Kidney tubule cell (primary cell): Measurements from ENCODE around the gene SEMA3B.
A peak's percentile ranks its signal among the peaks of the same experiment; 100 is the strongest.

Experiments used
- DNase-seq: peaks from one replicate; pipeline ENCODE4 v3.0.0-alpha.2; 2018; ENCODE audit warnings: low spot score

SEMA3B gene

DNA sequence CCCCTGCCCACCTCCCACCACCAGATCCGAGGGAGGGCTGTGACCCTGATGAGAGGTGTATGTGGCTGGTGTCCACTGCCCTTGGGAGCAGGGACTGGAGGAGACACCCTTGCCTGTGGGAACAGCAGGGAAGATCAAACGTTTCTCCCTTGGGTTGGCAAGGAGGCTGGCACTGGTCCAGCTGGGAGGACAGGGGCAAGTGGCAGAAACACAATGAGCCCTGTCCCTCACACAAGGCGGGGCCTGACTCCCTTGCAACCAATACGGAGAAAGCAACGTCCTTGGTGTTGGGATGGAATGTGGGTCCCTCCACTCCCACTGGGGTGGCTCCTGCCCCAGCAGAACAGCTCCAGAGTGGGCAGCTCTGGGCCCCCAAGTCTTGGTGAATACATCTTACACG is 48.4 kb downstream of the SEMA3B start:
- DNase-seq, result no peak

DNA sequence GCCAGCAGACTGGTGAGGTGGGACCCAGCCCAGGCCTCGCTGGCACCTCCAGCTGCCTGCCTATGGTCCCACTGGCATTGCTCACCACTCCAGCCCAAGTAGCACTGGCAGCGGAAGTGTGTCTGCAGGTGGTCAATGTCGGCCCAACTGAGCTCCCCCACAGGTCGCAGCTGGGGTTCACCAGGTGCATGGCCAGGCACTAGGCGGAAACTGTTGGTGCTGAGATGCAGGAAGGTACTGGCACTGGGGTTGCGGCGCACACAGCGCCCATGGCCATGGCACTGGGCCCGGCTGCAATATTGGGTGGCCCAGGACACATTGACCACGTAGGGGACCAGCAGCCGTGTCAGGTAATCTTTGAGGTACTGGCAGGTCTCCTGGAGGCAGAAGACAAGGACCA is 49.2 kb downstream of the SEMA3B start:
- no peak for DNase-seq

DNA sequence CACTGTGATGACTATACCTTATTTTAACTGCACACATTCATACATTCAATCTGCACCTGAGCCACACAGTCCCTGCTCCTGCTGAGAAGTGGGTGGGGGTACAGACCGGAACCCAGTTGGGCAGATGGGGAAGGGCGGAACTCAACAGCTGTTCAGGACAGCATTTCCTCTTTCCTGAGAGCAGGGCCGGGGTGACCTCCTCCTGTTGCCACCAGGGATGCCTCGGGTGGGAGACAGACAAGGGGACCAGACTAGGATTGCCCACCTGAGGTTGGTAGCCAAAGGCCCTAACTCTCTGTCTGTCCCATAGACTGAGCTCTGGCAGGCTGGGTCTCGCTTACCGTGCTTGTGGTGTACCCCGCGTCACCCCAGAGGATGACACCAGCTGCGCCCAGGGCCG is 49.7 kb downstream of the SEMA3B start:
- DNase-seq, result no peak

DNA sequence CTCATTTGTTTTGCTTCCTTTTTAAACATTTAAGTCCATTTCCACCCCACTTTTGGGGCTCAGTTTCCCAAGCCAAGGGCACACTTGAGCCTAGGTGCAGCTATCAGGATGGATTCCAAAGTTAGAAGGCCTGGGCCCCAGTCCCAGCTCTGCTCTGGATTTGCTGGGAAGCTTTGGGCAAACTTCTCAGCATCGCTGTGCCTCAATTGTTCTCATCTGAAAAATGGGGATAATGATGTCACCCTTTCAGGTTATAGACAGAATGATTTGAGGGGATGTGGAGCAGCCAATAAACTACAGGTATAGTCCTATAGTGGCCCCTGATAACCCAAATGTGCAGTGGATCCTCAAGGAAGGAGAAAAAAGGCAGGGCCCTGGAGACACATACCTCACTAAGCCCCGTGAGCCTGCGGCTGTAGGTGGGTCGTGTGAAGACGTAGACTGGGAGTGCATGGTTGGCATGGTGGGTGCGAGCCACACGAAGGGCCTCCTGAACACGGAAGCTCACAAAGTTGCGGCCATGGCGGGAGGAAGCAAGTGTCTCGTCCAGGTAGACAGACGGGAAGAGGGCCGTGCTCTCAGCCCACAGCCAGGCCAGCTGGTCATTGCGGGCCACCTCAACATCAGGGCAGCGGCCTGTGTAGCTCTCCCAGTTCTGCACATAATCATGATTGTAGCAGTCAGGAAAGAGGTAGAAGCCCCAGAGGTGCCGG is 50.4 kb downstream of the SEMA3B start:
- DNase-seq, result no peak

DNA sequence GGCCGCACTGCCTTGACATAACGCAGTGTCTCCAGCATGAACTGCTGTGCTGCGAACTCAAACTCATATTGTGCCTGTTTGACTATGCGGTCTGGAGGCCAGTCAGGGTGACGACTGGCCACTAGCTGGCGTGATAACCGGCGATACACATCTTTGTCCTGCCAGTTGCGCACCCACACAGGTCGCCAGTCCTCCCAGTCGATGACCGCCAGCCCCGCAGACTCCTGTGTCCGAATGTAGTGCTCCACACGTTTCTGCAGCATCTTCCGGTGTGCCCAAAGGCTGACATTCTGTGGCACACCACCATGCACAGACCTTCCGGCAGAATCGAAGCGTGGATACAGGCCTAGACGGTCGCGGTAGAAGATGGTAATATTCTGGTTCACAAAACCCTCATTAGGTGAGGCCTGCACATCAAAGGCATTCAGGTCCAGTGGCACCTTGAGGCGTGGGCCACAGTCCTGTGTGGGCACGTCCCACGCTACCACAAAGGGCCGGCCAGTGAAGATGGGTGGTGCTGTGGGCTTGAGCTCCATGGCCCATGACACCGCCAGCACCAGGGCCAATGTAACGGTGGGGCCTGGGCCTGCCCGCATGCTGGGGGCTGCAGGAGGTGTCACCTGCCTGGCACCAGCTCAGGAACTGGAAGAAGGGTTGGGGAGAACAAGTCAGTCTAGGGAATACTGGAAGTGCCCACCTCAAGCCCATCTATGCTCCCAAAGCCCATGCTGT is 51.1 kb downstream of the SEMA3B start:
- no peak for DNase-seq

DNA sequence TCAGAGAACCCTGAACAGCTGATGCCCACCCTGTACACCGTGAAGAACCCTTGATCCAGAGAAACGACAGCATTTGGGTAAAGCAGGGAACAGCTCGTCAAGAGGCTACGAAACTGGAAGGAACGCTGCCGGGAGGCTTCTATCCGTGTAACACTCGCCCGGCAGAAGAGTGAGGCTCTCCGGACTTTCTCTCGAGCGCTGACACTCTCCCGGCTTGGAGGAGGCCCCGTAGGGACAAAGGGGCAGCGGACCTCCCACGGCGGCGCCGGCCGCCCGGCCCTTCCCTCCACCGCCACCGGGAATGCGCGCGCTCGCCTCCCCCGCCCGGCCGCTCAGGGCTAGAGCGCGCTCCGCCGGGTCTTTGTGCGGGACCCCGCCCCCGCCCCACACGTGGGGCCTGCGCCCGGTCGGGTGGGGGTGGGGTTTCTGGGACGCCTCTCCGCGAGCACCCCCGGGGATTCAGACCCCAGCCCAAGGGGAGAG is 51.9 kb downstream of the SEMA3B start:
- DNase-seq, result peak; percentile 75

DNA sequence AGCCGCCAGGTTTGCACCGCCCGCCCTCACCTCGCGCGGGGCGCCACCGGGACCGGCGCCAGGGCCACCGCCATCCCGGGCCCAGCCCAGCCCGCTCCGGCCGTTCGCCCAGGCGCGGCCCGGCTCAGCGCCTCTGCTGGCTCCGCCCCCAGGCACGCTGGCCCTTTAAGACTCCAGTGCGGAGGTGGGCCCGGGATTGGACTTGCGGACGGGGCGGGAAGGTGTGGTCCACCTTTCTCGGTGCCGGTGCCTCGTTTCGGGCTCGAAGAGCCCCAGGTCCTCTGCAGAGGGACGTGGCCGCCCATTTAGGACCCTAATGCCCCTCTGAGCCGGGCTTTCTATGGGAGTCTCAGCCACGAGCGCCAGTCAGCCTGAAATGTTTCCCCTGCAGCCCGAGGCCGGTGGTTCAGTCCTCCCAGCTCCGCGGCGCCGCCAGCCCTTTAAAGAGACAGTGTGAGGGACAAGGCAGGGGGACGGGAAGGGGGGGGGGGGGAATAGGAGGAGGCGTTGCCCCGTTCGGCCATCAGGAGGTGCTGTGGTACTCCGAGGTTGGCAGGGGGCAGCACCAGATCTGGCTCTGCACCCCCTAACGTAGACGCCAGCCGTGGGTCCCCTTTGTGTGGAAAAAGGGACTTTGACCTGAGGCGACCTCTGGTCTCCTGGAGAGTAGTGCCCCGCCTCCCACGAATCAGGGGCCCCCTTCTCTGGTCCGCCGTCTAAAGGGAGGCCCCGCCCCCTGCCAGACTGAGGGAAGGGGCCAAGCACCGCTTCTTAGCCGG is 52.6 kb downstream of the SEMA3B start:
- DNase-seq, result peak; percentile 90

DNA sequence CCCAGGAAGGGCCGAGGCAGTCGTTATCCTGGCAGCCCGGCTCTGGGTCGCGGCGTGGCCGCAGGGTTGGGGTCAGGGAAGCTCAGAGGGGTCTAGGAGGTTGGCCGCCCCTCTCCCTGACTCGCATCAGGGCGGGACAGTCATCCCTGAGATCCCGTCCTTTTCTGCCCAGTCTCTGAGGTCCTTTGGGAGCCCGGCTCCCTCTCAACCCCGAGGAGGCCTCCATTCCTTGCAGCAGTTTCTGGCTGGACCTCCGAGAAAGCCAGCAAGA is 53.1 kb downstream of the SEMA3B start:
- no peak for DNase-seq

DNA sequence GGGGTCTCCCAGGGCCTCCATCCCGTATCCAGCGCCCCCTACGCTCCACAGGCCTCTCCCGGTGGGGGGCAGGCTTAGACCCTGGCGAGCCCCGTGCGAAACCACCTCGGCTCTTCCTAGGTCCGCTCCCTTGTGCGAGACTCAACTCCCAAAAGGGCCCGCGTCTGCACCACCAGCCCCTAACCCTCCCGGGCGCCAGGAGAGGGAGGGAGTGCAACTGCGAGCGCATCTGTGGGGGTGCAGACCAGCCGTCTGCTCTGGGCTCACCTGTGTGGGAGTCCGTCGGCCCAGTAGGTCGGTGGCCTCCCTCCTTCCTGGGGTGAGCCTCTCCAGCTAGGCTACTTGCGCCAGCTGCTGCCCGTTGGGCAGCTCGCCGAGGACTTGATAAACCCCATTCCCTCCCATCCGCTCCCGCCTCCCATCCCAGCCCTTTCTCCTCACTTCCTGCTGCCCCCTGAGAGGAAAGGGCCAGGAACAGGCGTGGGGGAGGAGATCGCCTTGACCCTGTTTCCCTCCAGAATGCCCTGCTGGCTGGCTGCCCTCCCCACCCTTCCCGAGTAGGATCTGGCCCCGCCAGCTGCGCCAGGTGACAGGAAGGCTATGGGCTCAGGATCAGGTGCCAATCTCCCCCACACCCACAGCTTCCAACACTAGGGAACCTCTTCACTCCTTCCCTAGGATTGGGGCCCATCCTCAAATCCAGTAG is 53.6 kb downstream of the SEMA3B start, which contains the start of gene HYAL2:
HYAL2 (minus strand) TSS at position 360 of the 706 bp plus-strand sequence. CDS start 2,256 bp downstream, outside the sequence.
- DNase-seq, result no peak

DNA sequence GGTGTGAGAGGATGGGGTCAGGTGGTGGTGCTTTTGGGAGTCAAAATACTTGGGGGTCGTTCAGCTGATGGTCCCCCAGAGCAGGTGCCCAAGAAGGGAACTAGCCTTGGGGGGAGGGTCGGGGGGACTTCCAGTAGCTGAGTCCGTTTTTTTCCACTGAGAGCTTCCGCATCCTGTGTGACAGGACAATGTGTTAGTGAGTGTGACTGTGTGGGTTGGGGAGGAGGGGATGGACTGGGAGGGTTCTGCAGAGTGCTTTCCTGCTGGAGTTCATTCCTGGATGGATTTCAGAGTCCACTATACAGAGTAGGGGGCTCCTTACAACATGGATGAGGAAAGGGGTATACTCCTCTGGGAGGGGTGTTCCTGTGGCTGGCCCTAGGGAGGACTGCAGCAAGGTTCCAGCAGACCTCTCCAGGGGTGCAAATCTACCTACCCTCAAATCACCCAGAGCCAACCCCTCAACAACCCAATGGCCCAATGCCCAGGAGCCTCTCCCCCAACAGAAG is 54.2 kb downstream of the SEMA3B start:
- no peak for DNase-seq

DNA sequence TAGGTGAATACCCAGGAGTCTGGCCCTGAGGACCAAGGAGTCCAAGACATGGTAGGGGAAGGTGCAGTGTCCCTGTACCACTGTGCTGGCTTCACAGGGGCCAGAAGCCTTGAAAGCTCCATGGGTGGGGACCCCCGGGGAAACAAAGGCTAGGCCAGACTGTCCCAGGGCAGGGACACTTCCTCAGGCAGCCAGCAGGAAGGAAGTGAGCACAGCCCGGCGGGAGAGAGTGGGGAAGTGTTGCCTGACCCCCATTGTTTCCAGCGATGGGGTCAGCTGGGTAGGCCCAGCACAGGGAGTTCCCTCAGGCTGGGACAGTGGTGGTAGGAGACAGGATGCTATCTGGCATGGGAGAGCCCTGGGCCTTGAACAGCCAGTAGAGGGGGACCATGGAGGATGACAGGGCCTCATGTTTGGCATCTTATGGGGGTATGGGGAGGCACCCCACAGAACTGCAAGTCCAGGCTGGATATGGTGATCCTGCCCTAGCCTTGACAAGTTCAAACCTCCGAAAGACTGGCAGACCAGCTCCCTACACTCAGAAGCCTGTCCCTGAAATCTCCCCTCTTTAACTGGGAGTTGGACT is 54.8 kb downstream of the SEMA3B start:
- no peak for DNase-seq

DNA sequence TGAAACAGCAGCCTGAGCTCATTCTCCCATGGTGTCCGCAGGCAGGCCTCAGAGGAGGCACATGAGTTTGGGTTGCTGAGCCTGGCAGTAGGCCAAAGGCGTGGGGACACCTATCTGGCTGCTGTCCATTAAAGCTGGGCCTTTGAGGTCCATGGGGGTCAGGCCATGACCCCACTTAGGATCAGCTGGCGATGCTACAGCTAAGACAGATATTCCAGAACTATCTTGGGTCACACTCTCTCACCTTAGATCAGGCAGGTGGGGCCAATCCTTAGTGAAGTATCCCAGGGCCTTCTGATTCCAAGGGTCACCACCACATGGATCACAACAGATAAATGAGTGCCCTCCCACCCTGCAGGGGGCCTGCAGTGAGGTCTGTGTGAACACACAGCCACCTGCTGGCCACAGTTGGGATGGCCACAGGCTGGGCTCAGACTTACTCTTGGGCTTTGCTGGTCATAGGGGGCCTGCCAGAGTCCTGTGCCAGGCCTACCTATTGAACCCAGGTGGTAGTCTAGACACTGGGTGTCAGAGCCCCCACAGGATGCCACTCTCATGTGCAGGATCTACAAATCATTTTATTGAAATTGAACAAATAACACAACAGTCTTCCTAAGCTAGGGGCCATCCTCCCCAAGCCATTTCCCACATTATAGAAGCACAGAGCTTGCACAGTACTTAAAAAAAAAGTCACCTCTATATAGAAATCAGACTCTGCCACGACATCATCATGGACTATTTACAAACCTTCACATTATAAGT is 55.6 kb downstream of the SEMA3B start:
- peak; percentile 69 for DNase-seq

DNA sequence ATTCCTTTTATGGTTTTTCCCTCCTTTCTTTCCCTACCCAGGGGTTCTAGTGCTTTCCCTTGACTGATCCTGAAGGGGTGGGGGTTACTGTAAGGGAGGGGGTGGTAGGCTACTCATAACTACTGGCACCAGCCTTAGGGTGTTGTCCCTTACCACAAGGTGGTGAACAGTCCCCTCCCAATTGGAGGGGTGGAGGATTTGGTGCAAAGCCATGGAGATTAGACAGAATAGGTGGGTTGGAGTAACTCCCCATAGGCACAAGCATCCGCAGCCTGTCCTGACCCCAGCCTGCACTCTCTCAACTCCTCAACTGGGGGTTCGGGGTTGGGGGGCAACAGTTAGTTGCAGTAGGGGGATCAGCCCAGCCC is 56.1 kb downstream of the SEMA3B start:
- no peak for DNase-seq

DNA sequence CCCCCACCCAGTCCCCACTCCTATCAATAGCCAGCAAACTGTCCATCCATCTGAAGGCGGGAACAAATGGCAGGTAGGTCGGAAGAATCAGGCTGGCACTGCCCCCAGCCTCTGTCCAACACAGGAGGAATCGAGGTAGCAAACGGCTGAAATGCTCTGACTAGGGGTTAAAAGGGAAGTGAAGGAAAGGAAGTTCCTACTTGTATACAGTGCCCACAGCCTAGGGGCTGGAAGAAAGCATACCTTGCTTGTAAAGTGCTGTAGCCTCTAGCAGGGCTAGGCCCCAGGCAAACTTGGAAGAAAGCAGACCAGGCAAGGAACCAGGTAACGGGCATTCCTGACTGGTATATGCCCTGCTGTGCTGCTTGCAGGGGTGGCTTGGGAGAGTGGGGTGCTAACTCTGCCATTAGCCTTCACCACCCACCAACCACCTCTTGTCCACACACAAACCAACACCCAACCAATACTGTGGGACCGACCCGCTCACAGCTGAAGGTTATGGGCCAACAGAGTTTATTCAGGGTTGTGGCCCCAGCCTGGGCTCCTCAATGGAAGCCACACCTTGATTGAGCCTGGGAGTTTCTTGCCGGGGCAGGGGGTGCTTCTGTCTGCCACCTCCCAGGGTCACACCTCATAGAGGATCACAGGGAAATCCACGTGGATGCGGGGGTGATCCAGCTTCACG is 56.7 kb downstream of the SEMA3B start:
- DNase-seq, result no peak

DNA sequence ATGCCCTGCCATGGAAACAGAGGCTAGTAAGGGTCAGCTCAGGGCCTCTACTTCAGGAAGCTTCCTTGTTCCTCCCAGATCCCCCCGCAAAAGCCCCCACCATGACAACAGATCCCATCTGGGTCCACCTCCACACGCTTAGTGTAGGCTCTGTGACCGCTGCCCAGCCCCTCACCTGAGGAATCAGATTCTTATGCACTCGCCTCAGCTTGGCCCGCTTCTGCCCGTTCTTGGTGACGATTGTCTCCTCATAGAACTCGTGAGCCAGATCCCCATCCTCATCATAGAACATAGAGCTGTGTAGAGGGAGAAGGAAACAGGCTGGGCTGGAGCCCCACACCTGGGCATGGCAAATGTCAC is 57.2 kb downstream of the SEMA3B start:
- DNase-seq, result no peak

DNA sequence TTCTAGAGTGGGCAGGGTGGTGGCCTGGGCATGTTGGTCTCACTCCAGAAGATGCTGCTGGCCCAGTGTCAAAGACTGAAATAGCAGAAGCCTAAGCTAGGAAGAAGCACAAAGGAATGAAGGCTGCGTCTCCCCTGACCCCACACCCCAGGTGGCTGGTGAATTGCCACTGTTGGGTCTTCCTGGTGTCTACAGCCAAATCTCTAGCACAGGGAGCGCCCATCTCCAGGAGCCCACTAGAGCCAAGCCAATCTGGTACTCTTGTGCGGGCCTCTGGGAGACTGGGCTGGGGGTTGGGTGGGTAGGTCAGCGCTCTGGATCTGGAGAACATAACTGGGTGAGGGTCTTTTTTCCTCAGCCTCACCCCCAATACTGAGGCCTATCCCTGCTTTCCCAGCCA is 58.2 kb downstream of the SEMA3B start:
- no peak for DNase-seq
